GM12878 (cell line): ENCODE measurements around the gene PRKN. TPM values are rescaled to one million over a fixed set of nuclear protein-coding genes. Genes with fewer than 3 reads are reported as not detected.

Source experiments
- ATAC-seq: fragments of 200-7000 bp; cut with Tn5 transposase; 3 replicates; pipeline ENCODE4 v1.9.1; 2020; ENCODE audit warnings: mild to moderate bottlenecking, moderate library complexity
- BruUV-seq: library from RNA; stranded (reverse); fragments of 400-500 nt; replicated peaks from 2 replicates; lab custom pipeline; 2021; lab: Mats Ljungman, UMichigan
- CTCF ChIA-PET: fragments of 300-600 bp; sonication (Branson Sonifier 250); formaldehyde crosslinking; extraction: SDS; loops from one replicate; lab custom pipeline; 2021; ENCODE audit warnings: inconsistent platforms; lab: Yijun Ruan, JAX
- POLR2A ChIA-PET: fragments of 350-600 bp; formaldehyde crosslinking; extraction: SDS; loops from one replicate; lab custom pipeline; 2021; ENCODE audit warnings: inconsistent platforms; lab: Charles Lee
- RAD21 ChIA-PET: fragments of 300-600 bp; sonication (Branson Sonifier 250); formaldehyde crosslinking; loops from one replicate; lab custom pipeline; 2023; ENCODE audit warnings: antibody characterized with exemption; ENCODE audit not compliant: unreplicated experiment; lab: Charles Lee
- SMC1A ChIA-PET: fragments of 300-600 bp; sonication (Branson Sonifier 250); formaldehyde crosslinking; loops from one replicate; lab custom pipeline; 2023; ENCODE audit not compliant: unreplicated experiment, uncharacterized antibody; lab: Charles Lee
- DNase-seq: peaks from one replicate; pipeline ENCODE4 v3.0.0-alpha.2; 2011; ENCODE audit warnings: low read depth, low spot score
- FAIRE-seq: peaks from 3 replicates; lab custom pipeline; 2011; peaks lifted over from hg19 to GRCh38; lab: Jason Lieb, UNC
- H2AFZ ChIP-seq: 2 replicates; pipeline ENCODE4 v1.6.0; 2011; ENCODE audit warnings: low read depth, low read length, control low read depth; ENCODE audit not compliant: control insufficient read depth
- H3K27ac ChIP-seq: 2 replicates; pipeline ENCODE4 v1.5.1; 2011; ENCODE audit warnings: control low read depth; ENCODE audit not compliant: control insufficient read depth, insufficient read depth
- H3K27me3 ChIP-seq, 2 experiments: replicated peaks in 1 of 2; 2 replicates each; pipeline versions ENCODE4 v1.6.0 to v1.6.1; 2011; ENCODE audit warnings: low read length in 1 of 2; ENCODE audit not compliant: control insufficient read depth in 2 of 2, insufficient read depth in 2 of 2
- H3K36me3 ChIP-seq, 2 experiments: 2 replicates each; pipeline ENCODE4 v1.5.1; 2011; ENCODE audit warnings: low read length in 1 of 2; ENCODE audit not compliant: control insufficient read depth in 2 of 2, insufficient read depth in 2 of 2
- H3K4me1 ChIP-seq: 2 replicates; pipeline ENCODE4 v1.6.1; 2011; ENCODE audit warnings: mild to moderate bottlenecking, low read length, moderate library complexity, mixed read lengths; ENCODE audit not compliant: control insufficient read depth, insufficient read depth
- H3K4me2 ChIP-seq: 2 replicates; pipeline ENCODE4 v1.6.0; 2011; ENCODE audit warnings: control low read depth; ENCODE audit not compliant: control insufficient read depth, insufficient read depth
- H3K4me3 ChIP-seq: fragments of 200-600 bp; sonication (generic); 2 replicates; pipeline ENCODE4 v1.5.1; 2016
- H3K79me2 ChIP-seq: 2 replicates; pipeline ENCODE4 v1.6.0; 2011; ENCODE audit warnings: low read length; ENCODE audit not compliant: control insufficient read depth, insufficient read depth
- H3K9ac ChIP-seq: 2 replicates; pipeline ENCODE4 v1.8.0; 2011; ENCODE audit warnings: low read length, control low read depth, mixed read lengths; ENCODE audit not compliant: control insufficient read depth, insufficient read depth
- H3K9me3 ChIP-seq: replicated peaks from 3 replicates; pipeline ENCODE4 v1.5.1; 2011; ENCODE audit warnings: mild to moderate bottlenecking, low read length; ENCODE audit not compliant: control insufficient read depth, insufficient read depth
- H4K20me1 ChIP-seq: 2 replicates; pipeline ENCODE4 v1.6.0; 2011; ENCODE audit not compliant: control insufficient read depth, insufficient read depth
- BMI1 ChIP-seq: fragments of 450-650 bp; IDR thresholded peaks from 2 replicates; pipeline ENCODE4 v1.6.1; 2016; ENCODE audit warnings: mild to moderate bottlenecking, moderate library complexity, borderline replicate concordance
- CEBPZ ChIP-seq: fragments of 150-350 bp; IDR thresholded peaks from 2 replicates; pipeline ENCODE4 v1.6.1; 2016; ENCODE audit warnings: low read depth, low read length
- CHD4 ChIP-seq: fragments of 200-600 bp; sonication (generic); IDR thresholded peaks from 2 replicates; pipeline ENCODE4 v1.6.1; 2016; ENCODE audit warnings: mild to moderate bottlenecking
- EED ChIP-seq: sonication (generic); IDR thresholded peaks from 2 replicates; pipeline ENCODE4 v1.6.1; 2016; ENCODE audit warnings: antibody characterized with exemption, low read depth
- EZH2 ChIP-seq: IDR thresholded peaks from 2 replicates; pipeline ENCODE4 v1.6.1; 2012; ENCODE audit warnings: low read depth, mild to moderate bottlenecking, control low read depth, inconsistent platforms, low read length, borderline replicate concordance; ENCODE audit not compliant: control insufficient read depth
- FOXK2 ChIP-seq: fragments of 450-650 bp; IDR thresholded peaks from 2 replicates; pipeline ENCODE4 v1.6.1; 2017; ENCODE audit warnings: mild to moderate bottlenecking, moderate library complexity
- HSF1 ChIP-seq: fragments of 150-350 bp; IDR thresholded peaks from 2 replicates; pipeline ENCODE4 v1.6.1; 2014; ENCODE audit warnings: mild to moderate bottlenecking, low read depth, low read length
- IRF3 ChIP-seq: fragments of 450-650 bp; IDR thresholded peaks from 2 replicates; pipeline ENCODE4 v1.6.1; 2014; ENCODE audit warnings: mild to moderate bottlenecking
- MEF2A ChIP-seq: IDR thresholded peaks from 2 replicates; pipeline ENCODE4 v1.6.1; 2011; ENCODE audit warnings: low read depth, mild to moderate bottlenecking, low read length, moderate library complexity; ENCODE audit not compliant: insufficient read depth
- POLR2AphosphoS5 ChIP-seq: IDR thresholded peaks from 2 replicates; pipeline ENCODE4 v1.6.1; 2011; ENCODE audit warnings: mild to moderate bottlenecking, low read length, inconsistent platforms
- POU2F2 ChIP-seq: IDR thresholded peaks from 3 replicates; pipeline ENCODE4 v1.6.1; 2011; ENCODE audit warnings: low read depth, mild to moderate bottlenecking, low read length, borderline replicate concordance
- RB1 ChIP-seq: fragments of 450-650 bp; formaldehyde crosslinking; IDR thresholded peaks from 2 replicates; pipeline ENCODE4 v1.6.1; 2017; ENCODE audit warnings: mild to moderate bottlenecking, borderline replicate concordance
- RBBP5 ChIP-seq: fragments of 200-600 bp; sonication (generic); conservative IDR thresholded peaks from 2 replicates; pipeline ENCODE4 v1.6.1; 2016
- SMARCA5 ChIP-seq: fragments of 450-650 bp; IDR thresholded peaks from 2 replicates; pipeline ENCODE4 v1.6.1; 2017; ENCODE audit warnings: mild to moderate bottlenecking
- SREBF2 ChIP-seq: IDR thresholded peaks from 2 replicates; pipeline ENCODE4 v1.6.1; 2012; ENCODE audit warnings: mild to moderate bottlenecking, low read length
- SRF ChIP-seq, 2 experiments: IDR thresholded peaks; 2 replicates each; pipeline ENCODE4 v1.6.1; 2011; ENCODE audit warnings: low read depth in 2 of 2, low read length in 2 of 2, mild to moderate bottlenecking in 1 of 2, moderate library complexity in 1 of 2
- ZBTB33 ChIP-seq: fragments of 450-650 bp; IDR thresholded peaks from 2 replicates; pipeline ENCODE4 v1.6.1; 2017; ENCODE audit warnings: mild to moderate bottlenecking
- ZNF217 ChIP-seq: fragments of 450-650 bp; IDR thresholded peaks from 2 replicates; pipeline ENCODE4 v1.6.1; 2017; ENCODE audit warnings: antibody characterized with exemption, mild to moderate bottlenecking
- ZNF24 ChIP-seq: fragments of 450-650 bp; IDR thresholded peaks from 2 replicates; pipeline ENCODE4 v1.6.1; 2017; ENCODE audit warnings: antibody characterized with exemption, mild to moderate bottlenecking
- WGBS: methylation state at CpG from one replicate; pipeline ENCODE4 v1.1.6; 2016; ENCODE audit warnings: low lambda C conversion rate; ENCODE audit not compliant: insufficient replicate concordance, insufficient coverage; ENCODE audit errors: missing lambda C conversion rate; 5-methylcytosine and 5-hydroxymethylcytosine counted together
- in situ Hi-C: fragments of 300-500 bp; cut with MboI; formaldehyde crosslinking; loops from 9 replicates; pipeline ENCODE4 v1.14.3; 2018; ENCODE audit warnings: mixed read lengths
- intact Hi-C: fragments of 100-400 bp; cut with micrococcal nuclease; formaldehyde crosslinking; loops from one replicate; pipeline ENCODE4 v1.14.2; 2022; ENCODE audit not compliant: unreplicated experiment
- polyA plus RNA-seq, 11 experiments: library from polyadenylated mRNA; depleted of rRNA in 4 of 11; unstranded in 6 of 11; stranded (reverse) in 5 of 11; fragments of >200 nt; fragmentation: Nextera tagmentation in 4 of 11; fragmentation: Illumina TruSeq in 1 of 11; extraction: Ambion mirVana in 4 of 11; extraction: Trizol in 1 of 11; gene quantifications; 1 replicate in 1 of 11; 2 replicates in 10 of 11; pipeline versions ENCODE4 v1.2.1 to v1.2.3, GENCODE V29; 2011 to 2016; ENCODE audit warnings: inconsistent platforms in 2 of 11, missing spikeins in 2 of 11, low read depth in 1 of 11
- total RNA-seq, 4 experiments: library from RNA; depleted of rRNA in 3 of 4; stranded (reverse); fragments of >200 nt in 3 of 4; fragmentation: Illumina TruSeq in 1 of 4; extraction: Trizol in 1 of 4; gene quantifications; 2 replicates each; pipeline versions ENCODE4 v1.2.1 to v1.2.3, GENCODE V29; 2013 to 2021

PRKN gene
- total and polyA plus RNA-seq, 10 of the 15 experiments (the other 5 are each of a cell fraction or from before 2014, with no cell fraction given), result 0.06 to 0.09 TPM; not detected in 8

GRCh38 chr6:162638931-162639574, 88.5 kb downstream of the PRKN start:
- BruUV-seq, result no TSS peak
- WGBS, result 22% methylated on average over 7 of the region's 7 CpGs
- Histone ChIP-seq H2AFZ (no peak overlapping the region), H3K79me2 (no peaks in the 10 kb centered on the region), H3K4me1 (no peaks in the 10 kb centered on the region), H3K27me3 (no peaks in the 10 kb centered on the region), H3K36me3 (no peaks in the 10 kb centered on the region), H3K9me3 (no peaks in the 10 kb centered on the region), H3K27ac (no peak overlapping the region), H3K9ac (no peak overlapping the region), H3K4me2 (no peak overlapping the region), H3K4me3 (no peak overlapping the region), H4K20me1 (no peaks in the 10 kb centered on the region)
- CTCF ChIA-PET, result no interaction called here
- RAD21 ChIA-PET, result no interaction called here
- SMC1A ChIA-PET, result no interaction called here
- no peak for FAIRE-seq
- POLR2A ChIA-PET, result no interaction called here
- in situ Hi-C loops, result no loop called here
- DNase-seq, result no peak
- intact Hi-C loops, result no loop called here
- no peak for ATAC-seq
- no peak for TF ChIP-seq HSF1
- TF ChIP-seq RB1, result no peak
- no peak for TF ChIP-seq IRF3
- TF ChIP-seq ZNF24, result no peak
- TF ChIP-seq SMARCA5, result no peak
- no peak for TF ChIP-seq CEBPZ
- no peak for TF ChIP-seq BMI1
- no peak for TF ChIP-seq CHD4
- no peak for TF ChIP-seq EZH2
- no peak for TF ChIP-seq RBBP5
- TF ChIP-seq ZBTB33, result no peak
- TF ChIP-seq POLR2AphosphoS5, result no peak
- TF ChIP-seq MEF2A, result no peak
- TF ChIP-seq SREBF2, result no peak
- no peak for TF ChIP-seq ZNF217
- TF ChIP-seq SRF (IDR thresholded peaks at IDR 0.05; ENCODE audit: low read depth in 2 of 2, low read length in 2 of 2), result no peak
- no peak for TF ChIP-seq POU2F2
- no peak for TF ChIP-seq EED
- TF ChIP-seq FOXK2, result no peak
